Measurements from ENCODE around the gene CST3. TPM values are rescaled to one million over a fixed set of nuclear protein-coding genes. Genes with fewer than 3 reads are reported as not detected.
"Not testable (repeated sequence)": the region's sequence is repeated elsewhere in the genome, so short reads cannot be mapped to it uniquely, and the experiment has no call there.

The CST3 gene
- total RNA-seq, 1 donor: 55.3 TPM

- no peak for TF ChIP-seq CTCF (IDR thresholded peaks at IDR 0.05; ENCODE audit: insufficient read depth, low read depth, low read length)
- no peak for DNase-seq (ENCODE audit: low read depth)
- no peak overlapping the region for H3K4me3 ChIP-seq (ENCODE audit: low read depth, low read length)
Observed at GRCh38 chr20:23663180-23663579, 25.4 kb upstream of the CST3 start.

GRCh38 chr20:23662276-23662870, 24.6 kb upstream of the CST3 start:
- H3K4me3 ChIP-seq (ENCODE audit: low read depth, low read length): no peak overlapping the region
- TF ChIP-seq CTCF (IDR thresholded peaks at IDR 0.05; ENCODE audit: insufficient read depth, low read depth, low read length): no peak
- DNase-seq (ENCODE audit: low read depth): no peak

- no peak for TF ChIP-seq CTCF (IDR thresholded peaks at IDR 0.05; ENCODE audit: insufficient read depth, low read depth, low read length)
- DNase-seq (ENCODE audit: low read depth): no peak
- no peak overlapping the region for H3K4me3 ChIP-seq (ENCODE audit: low read depth, low read length)
Observed at GRCh38 chr20:23661002-23661429, 23.3 kb upstream of the CST3 start.

- TF ChIP-seq CTCF (IDR thresholded peaks at IDR 0.05; ENCODE audit: insufficient read depth, low read depth, low read length): no peak
- peak; percentile 79 for DNase-seq (ENCODE audit: low read depth)
- H3K4me3 ChIP-seq (ENCODE audit: low read depth, low read length): no peak overlapping the region
Observed at GRCh38 chr20:23659989-23660837, 22.5 kb upstream of the CST3 start.

GRCh38 chr20:23659610-23659988, 21.8 kb upstream of the CST3 start:
- not testable (repeated sequence) for DNase-seq (ENCODE audit: low read depth); H3K4me3 ChIP-seq (ENCODE audit: low read depth, low read length)

- DNase-seq (ENCODE audit: low read depth): no peak
- H3K4me3 ChIP-seq (ENCODE audit: low read depth, low read length): no peak overlapping the region
- TF ChIP-seq CTCF (IDR thresholded peaks at IDR 0.05; ENCODE audit: insufficient read depth, low read depth, low read length): no peak
Observed at GRCh38 chr20:23658989-23659609, 21.3 kb upstream of the CST3 start.

GRCh38 chr20:23658336-23658735, 20.6 kb upstream of the CST3 start:
- H3K4me3 ChIP-seq (ENCODE audit: low read depth, low read length): no peak overlapping the region
- DNase-seq (ENCODE audit: low read depth): no peak
- TF ChIP-seq CTCF (IDR thresholded peaks at IDR 0.05; ENCODE audit: insufficient read depth, low read depth, low read length): no peak

All from fibroblast of villous mesenchyme (primary cell).